Measurements from ENCODE around the gene ETHE1.

Gene ETHE1

GRCh38 chr19:43460362-43461016 is 66.5 kb downstream of the ETHE1 start:
- no peak for TF ChIP-seq CTCF (conservative IDR thresholded peaks at IDR 0.05)
- H3K27ac ChIP-seq, result no peak overlapping the region

GRCh38 chr19:43457809-43458208 is 69.2 kb downstream of the ETHE1 start:
- H3K27ac ChIP-seq, result peak overlapping the region; percentile 99
- no peak for TF ChIP-seq CTCF (conservative IDR thresholded peaks at IDR 0.05)

Measured in VCaP (cell line).